Dendritic cell treated with granulocyte-macrophage colony-stimulating factor and Interleukin-4, amounts not matched to agents 40 ng/mL and 50 ng/mL, for 4 days (primary cell): ENCODE measurements around the gene ATP2B2.

Experiments
- H3K27ac Mint-ChIP-seq: one replicate; pipeline ENCODE4 v1.8.0; 2022; ENCODE audit warnings: mild to moderate bottlenecking, mixed read lengths
- H3K27me3 Mint-ChIP-seq: one replicate; pipeline ENCODE4 v1.8.0; 2022; ENCODE audit warnings: mild to moderate bottlenecking, mixed read lengths
- H3K36me3 Mint-ChIP-seq: one replicate; pipeline ENCODE4 v1.8.0; 2022; ENCODE audit warnings: low read depth, mixed read lengths
- H3K4me1 Mint-ChIP-seq: one replicate; pipeline ENCODE4 v1.8.0; 2022; ENCODE audit warnings: low read depth, mixed read lengths
- H3K4me3 Mint-ChIP-seq: one replicate; pipeline ENCODE4 v1.8.0; 2022; ENCODE audit warnings: mild to moderate bottlenecking, moderate library complexity, mixed read lengths
- H3K9me3 Mint-ChIP-seq: one replicate; pipeline ENCODE4 v1.8.0; 2022; ENCODE audit warnings: mixed read lengths
- intact Hi-C: fragments of 100-400 bp; cut with micrococcal nuclease; formaldehyde crosslinking; loops from one replicate; pipeline ENCODE4 v1.15.0; 2022

The ATP2B2 gene

GRCh38 chr3:10371167-10371566 lies 134.2 kb downstream of the ATP2B2 start:
- intact Hi-C loops, result loop anchor here (2.0 kb wide), 1 partner anchor 18 kb away; no protein-coding TSS in a partner anchor

GRCh38 chr3:10370429-10370828 lies 135.0 kb downstream of the ATP2B2 start:
- H3K4me3 Mint-ChIP-seq, result no peak overlapping the region
- H3K4me1 Mint-ChIP-seq, result peaks cover 42% of the 10 kb centered on the region
- peaks cover 8% of the 10 kb centered on the region for H3K27me3 Mint-ChIP-seq
- H3K27ac Mint-ChIP-seq, result peak overlapping the region; percentile 38
- peaks cover 9% of the 10 kb centered on the region for H3K9me3 Mint-ChIP-seq
- intact Hi-C loops, result loop anchor here (2.0 kb wide), 1 partner anchor 18 kb away; no protein-coding TSS in a partner anchor
- H3K36me3 Mint-ChIP-seq, result peaks cover 4% of the 10 kb centered on the region

More at GRCh38 chr3:10371167-10371566, 134.2 kb downstream of the ATP2B2 start:
- Mint-ChIP-seq H3K4me3 (no peak overlapping the region), H3K9me3 (peaks cover 9% of the 10 kb centered on the region), H3K27ac (peak overlapping the region; percentile 38), H3K27me3 (peaks cover 8% of the 10 kb centered on the region), H3K36me3 (peaks cover 4% of the 10 kb centered on the region), H3K4me1 (peaks cover 35% of the 10 kb centered on the region)

- Mint-ChIP-seq H3K4me3 (no peak overlapping the region), H3K4me1 (peaks cover 44% of the 10 kb centered on the region), H3K36me3 (peaks cover 4% of the 10 kb centered on the region), H3K27me3 (peaks cover 8% of the 10 kb centered on the region), H3K9me3 (peaks cover 14% of the 10 kb centered on the region), H3K27ac (no peak overlapping the region)
- intact Hi-C loops, result no loop called here
These were observed 136.9 kb downstream of the ATP2B2 start for GRCh38 chr3:10368512-10368911.

- peak overlapping the region; percentile 74 for H3K27ac Mint-ChIP-seq
- H3K4me1 Mint-ChIP-seq, result peaks cover 44% of the 10 kb centered on the region
- H3K27me3 Mint-ChIP-seq, result peaks cover 8% of the 10 kb centered on the region
- intact Hi-C loops, result no loop called here
- peaks cover 18% of the 10 kb centered on the region for H3K9me3 Mint-ChIP-seq
- H3K4me3 Mint-ChIP-seq, result no peak overlapping the region
- peaks cover 4% of the 10 kb centered on the region for H3K36me3 Mint-ChIP-seq
These were observed 137.9 kb downstream of the ATP2B2 start for GRCh38 chr3:10367506-10367905.

- H3K36me3 Mint-ChIP-seq, result peaks cover 4% of the 10 kb centered on the region
- peak overlapping the region; percentile 74 for H3K27ac Mint-ChIP-seq
- H3K4me3 Mint-ChIP-seq, result no peak overlapping the region
- H3K27me3 Mint-ChIP-seq, result peaks cover 8% of the 10 kb centered on the region
- intact Hi-C loops, result no loop called here
- peaks cover 18% of the 10 kb centered on the region for H3K9me3 Mint-ChIP-seq
- H3K4me1 Mint-ChIP-seq, result peaks cover 44% of the 10 kb centered on the region
These were observed 138.7 kb downstream of the ATP2B2 start for GRCh38 chr3:10366651-10367101.

GRCh38 chr3:10365791-10366190 lies 139.6 kb downstream of the ATP2B2 start:
- Mint-ChIP-seq H3K9me3 (peaks cover 11% of the 10 kb centered on the region), H3K36me3 (no peaks in the 10 kb centered on the region), H3K4me3 (no peak overlapping the region), H3K27ac (peak overlapping the region; percentile 74), H3K4me1 (peaks cover 40% of the 10 kb centered on the region), H3K27me3 (peaks cover 8% of the 10 kb centered on the region)
- intact Hi-C loops, result no loop called here

GRCh38 chr3:10365316-10365715 lies 140.1 kb downstream of the ATP2B2 start:
- intact Hi-C loops, result no loop called here
- peak overlapping the region; percentile 74 for H3K27ac Mint-ChIP-seq
- H3K4me1 Mint-ChIP-seq, result peaks cover 35% of the 10 kb centered on the region
- peaks cover 10% of the 10 kb centered on the region for H3K9me3 Mint-ChIP-seq
- H3K27me3 Mint-ChIP-seq, result peaks cover 8% of the 10 kb centered on the region
- no peaks in the 10 kb centered on the region for H3K36me3 Mint-ChIP-seq
- no peak overlapping the region for H3K4me3 Mint-ChIP-seq

- intact Hi-C loops, result no loop called here
- Mint-ChIP-seq H3K36me3 (no peaks in the 10 kb centered on the region), H3K27me3 (peaks cover 8% of the 10 kb centered on the region), H3K4me1 (peaks cover 31% of the 10 kb centered on the region), H3K4me3 (no peak overlapping the region), H3K27ac (no peak overlapping the region), H3K9me3 (peaks cover 10% of the 10 kb centered on the region)
These were observed 140.6 kb downstream of the ATP2B2 start for GRCh38 chr3:10364806-10365205.

GRCh38 chr3:10363935-10364334 lies 141.5 kb downstream of the ATP2B2 start:
- intact Hi-C loops, result no loop called here
- Mint-ChIP-seq H3K27ac (no peak overlapping the region), H3K27me3 (peaks cover 7% of the 10 kb centered on the region), H3K9me3 (peaks cover 10% of the 10 kb centered on the region), H3K4me1 (peaks cover 30% of the 10 kb centered on the region), H3K36me3 (no peaks in the 10 kb centered on the region), H3K4me3 (no peak overlapping the region)

GRCh38 chr3:10361375-10361774 lies 144.0 kb downstream of the ATP2B2 start:
- intact Hi-C loops, result no loop called here
- Mint-ChIP-seq H3K27me3 (no peaks in the 10 kb centered on the region), H3K9me3 (peaks cover 10% of the 10 kb centered on the region), H3K4me3 (no peak overlapping the region), H3K27ac (no peak overlapping the region), H3K4me1 (peaks cover 26% of the 10 kb centered on the region), H3K36me3 (no peaks in the 10 kb centered on the region)

GRCh38 chr3:10360478-10360877 lies 144.9 kb downstream of the ATP2B2 start:
- intact Hi-C loops, result no loop called here
- H3K4me1 Mint-ChIP-seq, result peaks cover 17% of the 10 kb centered on the region
- H3K4me3 Mint-ChIP-seq, result no peak overlapping the region
- no peak overlapping the region for H3K27ac Mint-ChIP-seq
- peaks cover 10% of the 10 kb centered on the region for H3K9me3 Mint-ChIP-seq
- no peaks in the 10 kb centered on the region for H3K36me3 Mint-ChIP-seq
- no peaks in the 10 kb centered on the region for H3K27me3 Mint-ChIP-seq

- peaks cover 3% of the 10 kb centered on the region for H3K27me3 Mint-ChIP-seq
- intact Hi-C loops, result no loop called here
- H3K9me3 Mint-ChIP-seq, result peaks cover 10% of the 10 kb centered on the region
- no peak overlapping the region for H3K4me3 Mint-ChIP-seq
- H3K27ac Mint-ChIP-seq, result no peak overlapping the region
- peaks cover 15% of the 10 kb centered on the region for H3K4me1 Mint-ChIP-seq
- H3K36me3 Mint-ChIP-seq, result no peaks in the 10 kb centered on the region
These were observed 145.6 kb downstream of the ATP2B2 start for GRCh38 chr3:10359761-10360161.

- peaks cover 9% of the 10 kb centered on the region for H3K27me3 Mint-ChIP-seq
- peaks cover 15% of the 10 kb centered on the region for H3K4me1 Mint-ChIP-seq
- H3K27ac Mint-ChIP-seq, result no peak overlapping the region
- H3K9me3 Mint-ChIP-seq, result peaks cover 4% of the 10 kb centered on the region
- intact Hi-C loops, result no loop called here
- H3K36me3 Mint-ChIP-seq, result no peaks in the 10 kb centered on the region
- no peak overlapping the region for H3K4me3 Mint-ChIP-seq
These were observed 146.9 kb downstream of the ATP2B2 start for GRCh38 chr3:10358309-10358980.

- H3K27ac Mint-ChIP-seq, result no peak overlapping the region
- no peaks in the 10 kb centered on the region for H3K9me3 Mint-ChIP-seq
- H3K36me3 Mint-ChIP-seq, result no peaks in the 10 kb centered on the region
- intact Hi-C loops, result no loop called here
- H3K27me3 Mint-ChIP-seq, result peaks cover 13% of the 10 kb centered on the region
- no peak overlapping the region for H3K4me3 Mint-ChIP-seq
- H3K4me1 Mint-ChIP-seq, result peaks cover 15% of the 10 kb centered on the region
These were observed 147.6 kb downstream of the ATP2B2 start for GRCh38 chr3:10357592-10358308.
